OCI-LY7 (cell line): Measurements from ENCODE around the gene SEC24D. TPM values are rescaled to one million over a fixed set of nuclear protein-coding genes. Genes with fewer than 3 reads are reported as not detected.

ENCODE experiments used
- BruUV-seq: library from RNA; stranded (reverse); fragments of 400-500 nt; replicated peaks from 2 replicates; lab custom pipeline; 2021; lab: Mats Ljungman, UMichigan
- CTCF ChIA-PET: fragments of 300-600 bp; sonication (Branson Sonifier 250); formaldehyde crosslinking; loops from one replicate; lab custom pipeline; 2022; ENCODE audit warnings: antibody characterized with exemption; ENCODE audit not compliant: unreplicated experiment; lab: Charles Lee
- POLR2A ChIA-PET: fragments of 300-600 bp; sonication (Branson Sonifier 250); formaldehyde crosslinking; loops from one replicate; lab custom pipeline; 2022; ENCODE audit warnings: antibody characterized with exemption; lab: Charles Lee
- DNase-seq: peaks from one replicate; pipeline ENCODE4 v3.0.0-alpha.2; 2015; ENCODE audit warnings: low spot score
- H2AFZ ChIP-seq: fragments of 200-600 bp; sonication (generic), shearing (Covaris generic); 2 replicates; pipeline ENCODE4 v1.6.1; 2014; ENCODE audit warnings: mild to moderate bottlenecking, antibody characterized with exemption, low read length, moderate library complexity
- H3K27ac ChIP-seq: fragments of 200-600 bp; sonication (generic); 2 replicates; pipeline ENCODE4 v1.5.1; 2014; ENCODE audit warnings: mixed run types, low read depth, mild to moderate bottlenecking, moderate library complexity, low read length, inconsistent platforms; ENCODE audit not compliant: poor library complexity, severe bottlenecking
- H3K36me3 ChIP-seq: fragments of 200-600 bp; sonication (generic); 2 replicates; pipeline ENCODE4 v1.6.1; 2014; ENCODE audit warnings: mild to moderate bottlenecking, antibody characterized with exemption, low read length, moderate library complexity, mixed read lengths; ENCODE audit not compliant: insufficient read depth
- H3K4me1 ChIP-seq: fragments of 200-600 bp; sonication (generic); 2 replicates; pipeline ENCODE4 v1.5.1; 2014; ENCODE audit warnings: mild to moderate bottlenecking, low read length; ENCODE audit not compliant: insufficient read depth, poor library complexity, severe bottlenecking
- H3K4me2 ChIP-seq: fragments of 200-600 bp; sonication (generic); 2 replicates; pipeline ENCODE4 v1.6.1; 2014; ENCODE audit warnings: mild to moderate bottlenecking, low read length
- H3K4me3 ChIP-seq: fragments of 200-600 bp; sonication (generic); 2 replicates; pipeline ENCODE4 v1.5.1; 2014; ENCODE audit warnings: mild to moderate bottlenecking, low read depth, low read length; ENCODE audit not compliant: poor library complexity, severe bottlenecking
- H3K79me2 ChIP-seq: fragments of 200-600 bp; sonication (generic); 2 replicates; pipeline ENCODE4 v1.6.1; 2016; ENCODE audit warnings: low read depth, mild to moderate bottlenecking, low read length, moderate library complexity, mixed read lengths; ENCODE audit not compliant: insufficient read depth
- H3K9me2 ChIP-seq: fragments of 200-600 bp; sonication (generic); 2 replicates; pipeline ENCODE4 v1.6.1; 2016; ENCODE audit warnings: mild to moderate bottlenecking, low read length, mixed read lengths; ENCODE audit not compliant: insufficient read depth
- H3K9me3 ChIP-seq: fragments of 200-600 bp; sonication (generic); 2 replicates; pipeline ENCODE4 v1.6.1; 2014; ENCODE audit warnings: mild to moderate bottlenecking, mixed run types, low read length, mixed read lengths
- H4K20me1 ChIP-seq: fragments of 200-600 bp; sonication (generic); 2 replicates; pipeline ENCODE4 v1.6.1; 2014; ENCODE audit warnings: mild to moderate bottlenecking, antibody characterized with exemption, low read length, moderate library complexity, mixed read lengths; ENCODE audit not compliant: insufficient read depth
- EZH2phosphoT487 ChIP-seq: fragments of 200-600 bp; sonication (generic); IDR thresholded peaks from 2 replicates; pipeline ENCODE4 v1.6.1; 2018; ENCODE audit warnings: low read depth, borderline replicate concordance, mild to moderate bottlenecking, mixed run types, antibody characterized with exemption, low read length, moderate library complexity, mixed read lengths
- intact Hi-C: fragments of 100-400 bp; cut with micrococcal nuclease; formaldehyde crosslinking; loops from one replicate; pipeline ENCODE4 v1.10.0; 2022; ENCODE audit not compliant: unreplicated experiment
- total RNA-seq, 2 experiments: library from RNA; depleted of rRNA in 1 of 2; stranded (reverse); fragments of >200 nt in 1 of 2; shearing (Covaris generic) in 1 of 2; gene quantifications; 2 replicates each; pipeline ENCODE4 v1.2.3, GENCODE V29; 2014 to 2022
- TF ChIP-seq, protein P1 (sequence below): fragments of 200-600 bp; sonication (generic); conservative IDR thresholded peaks from 2 replicates; pipeline ENCODE4 v1.5.1; 2014; ENCODE audit warnings: mild to moderate bottlenecking, antibody characterized with exemption, low read length, moderate library complexity, mixed read lengths

The SEC24D gene
- total RNA-seq, 2 experiments from 2014 or later = 15.1 to 56.1 TPM

DNA sequence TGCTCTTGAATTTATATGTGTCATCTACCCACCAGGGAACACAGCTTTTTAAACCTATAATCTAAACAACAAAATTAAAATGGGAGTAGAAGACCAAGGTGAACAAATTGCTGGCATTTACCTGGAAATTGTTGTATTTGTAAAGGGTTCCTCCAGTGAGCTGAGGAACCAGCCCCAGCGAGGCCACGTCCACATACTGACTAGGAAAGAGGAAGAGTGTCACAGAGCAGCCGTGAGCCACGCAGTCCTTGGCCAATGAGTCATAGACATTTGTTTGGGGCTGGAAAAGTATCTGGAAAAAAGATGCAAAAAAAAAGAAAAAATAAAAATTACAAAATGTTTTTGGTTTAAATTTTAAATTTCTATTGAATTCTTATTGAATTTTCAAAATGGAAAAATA, 92.1 kb downstream of the SEC24D start:
- Histone ChIP-seq H3K27ac (no peak overlapping the region), H3K9me3 (no peaks in the 10 kb centered on the region), H3K36me3 (peaks cover 59% of the 10 kb centered on the region), H4K20me1 (no peaks in the 10 kb centered on the region), H3K79me2 (no peaks in the 10 kb centered on the region), H2AFZ (no peak overlapping the region), H3K4me1 (no peaks in the 10 kb centered on the region), H3K4me2 (no peak overlapping the region), H3K9me2 (no peaks in the 10 kb centered on the region), H3K4me3 (no peak overlapping the region)
- POLR2A ChIA-PET = no interaction called here
- intact Hi-C loops = no loop called here
- BruUV-seq = no TSS peak
- CTCF ChIA-PET = no interaction called here
- TF ChIP-seq, protein P1, sequence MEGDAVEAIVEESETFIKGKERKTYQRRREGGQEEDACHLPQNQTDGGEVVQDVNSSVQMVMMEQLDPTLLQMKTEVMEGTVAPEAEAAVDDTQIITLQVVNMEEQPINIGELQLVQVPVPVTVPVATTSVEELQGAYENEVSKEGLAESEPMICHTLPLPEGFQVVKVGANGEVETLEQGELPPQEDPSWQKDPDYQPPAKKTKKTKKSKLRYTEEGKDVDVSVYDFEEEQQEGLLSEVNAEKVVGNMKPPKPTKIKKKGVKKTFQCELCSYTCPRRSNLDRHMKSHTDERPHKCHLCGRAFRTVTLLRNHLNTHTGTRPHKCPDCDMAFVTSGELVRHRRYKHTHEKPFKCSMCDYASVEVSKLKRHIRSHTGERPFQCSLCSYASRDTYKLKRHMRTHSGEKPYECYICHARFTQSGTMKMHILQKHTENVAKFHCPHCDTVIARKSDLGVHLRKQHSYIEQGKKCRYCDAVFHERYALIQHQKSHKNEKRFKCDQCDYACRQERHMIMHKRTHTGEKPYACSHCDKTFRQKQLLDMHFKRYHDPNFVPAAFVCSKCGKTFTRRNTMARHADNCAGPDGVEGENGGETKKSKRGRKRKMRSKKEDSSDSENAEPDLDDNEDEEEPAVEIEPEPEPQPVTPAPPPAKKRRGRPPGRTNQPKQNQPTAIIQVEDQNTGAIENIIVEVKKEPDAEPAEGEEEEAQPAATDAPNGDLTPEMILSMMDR = no peak
- TF ChIP-seq EZH2phosphoT487 = no peak
- no peak for DNase-seq

- Histone ChIP-seq H3K9me3 (no peaks in the 10 kb centered on the region), H3K9me2 (no peaks in the 10 kb centered on the region), H4K20me1 (no peaks in the 10 kb centered on the region), H3K27ac (no peak overlapping the region), H2AFZ (no peak overlapping the region), H3K4me2 (no peak overlapping the region), H3K79me2 (no peaks in the 10 kb centered on the region), H3K4me1 (no peaks in the 10 kb centered on the region), H3K36me3 (peaks cover 71% of the 10 kb centered on the region), H3K4me3 (no peak overlapping the region)
- BruUV-seq = no TSS peak
- ChIA-PET CTCF (no interaction called here), POLR2A (interaction anchor here (0.6 to 0.8 kb wide), 2 partner anchors 10 to 150 kb away, joined by 3 read pairs; no protein-coding TSS in a partner anchor)
- intact Hi-C loops = no loop called here
- TF ChIP-seq EZH2phosphoT487 = no peak
- TF ChIP-seq, protein P1 = no peak
- no peak for DNase-seq
These were observed 93.9 kb downstream of the SEC24D start for GRCh38 chr4:118742050-118742449.

GRCh38 chr4:118741301-118741855, 94.5 kb downstream of the SEC24D start:
- intact Hi-C loops = loop anchor here (1.0 kb wide), 1 partner anchor 147 kb away; the partner anchor contains the start of gene SYNPO2
- Histone ChIP-seq H3K4me1 (no peaks in the 10 kb centered on the region), H3K9me2 (no peaks in the 10 kb centered on the region), H3K79me2 (no peaks in the 10 kb centered on the region), H4K20me1 (no peaks in the 10 kb centered on the region), H3K36me3 (peaks cover 72% of the 10 kb centered on the region), H3K4me2 (no peak overlapping the region), H2AFZ (no peak overlapping the region), H3K27ac (no peak overlapping the region), H3K9me3 (no peaks in the 10 kb centered on the region), H3K4me3 (no peak overlapping the region)
- no peak for DNase-seq
- POLR2A ChIA-PET = interaction anchor here (0.8 to 0.9 kb wide), 2 partner anchors 14 to 151 kb away, joined by 3 to 4 read pairs; no protein-coding TSS in a partner anchor
- no peak for TF ChIP-seq EZH2phosphoT487
- TF ChIP-seq, protein P1 = 0 out of 2 replicates have a peak, but pooled peaks have one; percentile 47
- CTCF ChIA-PET = interaction anchor here (0.6 kb wide), 1 partner anchor 64 kb away, joined by 4 read pairs; no protein-coding TSS in a partner anchor
- no TSS peak for BruUV-seq
